Fibroblast of skin of right biceps (primary cell): ENCODE results near the gene BMPR1A.
"Not testable (repeated sequence)": the region's sequence is repeated elsewhere in the genome, so short reads cannot be mapped to it uniquely, and the experiment has no call there.

Source experiments
- DNase-seq: peaks from one replicate; pipeline ENCODE4 v3.0.0-alpha.2; 2013

The BMPR1A gene

DNA sequence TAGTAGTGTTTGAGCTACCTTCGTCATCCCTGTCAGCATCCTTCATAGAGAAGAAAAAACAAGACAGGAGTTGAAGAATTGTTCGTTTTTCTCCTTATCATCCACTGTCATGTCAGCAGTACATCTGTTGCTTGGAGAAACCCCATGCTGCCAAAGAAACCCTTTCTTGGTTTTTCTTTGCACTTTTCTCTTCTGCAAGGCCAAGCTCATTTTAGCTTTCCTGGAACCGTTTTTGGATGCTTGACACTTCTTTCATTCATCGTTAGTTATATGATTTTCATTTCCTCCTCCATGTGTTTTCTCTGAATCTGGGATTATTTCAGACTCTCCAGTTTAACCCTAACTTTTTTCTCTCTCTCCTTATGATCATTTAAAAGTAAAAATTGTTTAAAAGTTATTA, 142.1 kb downstream of the BMPR1A start:
- DNase-seq = no peak

DNA sequence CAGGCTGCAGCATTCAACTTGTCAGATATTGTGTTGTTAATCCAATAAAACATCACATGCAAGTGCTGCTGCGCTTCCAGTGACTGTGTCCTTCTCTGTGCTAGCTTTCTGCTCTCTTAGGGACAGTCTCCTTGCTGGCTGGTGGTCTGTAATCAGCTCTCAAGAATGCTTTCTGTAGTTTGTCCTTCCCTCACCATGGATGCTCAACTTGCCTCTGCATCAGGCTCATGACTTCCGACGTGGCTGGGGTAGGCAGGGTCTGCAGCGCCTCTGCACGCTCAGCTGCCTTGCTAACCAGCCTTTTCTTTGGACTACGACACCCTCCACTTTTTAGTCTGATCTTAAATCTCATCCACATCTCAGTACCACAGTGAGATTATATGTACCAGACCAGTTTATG, 142.7 kb downstream of the BMPR1A start:
- no peak for DNase-seq

DNA sequence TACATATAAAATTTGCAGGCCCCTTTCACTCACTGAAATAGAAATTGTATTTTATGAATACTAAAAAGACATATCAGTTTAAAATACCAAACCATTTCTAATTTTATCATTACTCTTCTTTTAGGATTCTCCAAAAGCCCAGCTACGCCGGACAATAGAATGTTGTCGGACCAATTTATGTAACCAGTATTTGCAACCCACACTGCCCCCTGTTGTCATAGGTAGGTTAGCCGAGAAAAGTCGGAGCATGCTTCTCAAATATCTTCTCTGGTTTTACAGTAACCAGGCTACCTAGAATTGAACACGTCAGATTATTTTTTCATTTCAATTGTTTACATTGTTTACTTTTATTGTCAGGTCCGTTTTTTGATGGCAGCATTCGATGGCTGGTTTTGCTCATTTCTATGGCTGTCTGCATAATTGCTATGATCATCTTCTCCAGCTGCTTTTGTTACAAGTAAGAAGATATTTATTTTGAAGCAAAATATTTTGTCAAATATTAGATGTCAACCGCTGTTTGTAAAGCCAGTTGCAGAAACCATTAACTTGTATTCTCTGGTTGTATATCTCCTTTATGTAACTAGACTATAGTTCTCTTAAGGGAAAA, 143.4 kb downstream of the BMPR1A start:
- DNase-seq = peak; percentile 58

DNA sequence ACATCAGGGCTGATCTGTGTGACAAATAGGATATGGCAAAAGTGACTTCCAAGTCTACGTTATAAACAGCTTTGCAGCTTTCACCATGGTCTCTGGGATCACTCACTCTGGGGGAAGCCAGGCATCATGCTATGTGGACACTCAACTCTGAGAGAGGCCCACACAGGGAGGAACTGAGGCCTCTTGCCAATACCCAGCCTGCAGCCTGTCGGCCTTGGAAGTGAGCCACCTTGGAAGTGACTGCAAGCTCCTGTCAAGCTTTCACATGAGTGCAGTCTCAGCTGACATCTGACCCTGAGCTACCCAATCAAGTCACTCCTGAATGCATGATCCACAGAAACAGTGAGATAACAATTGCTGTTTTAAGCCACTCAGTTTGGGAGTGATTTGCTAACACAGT, 144.5 kb downstream of the BMPR1A start:
- peak; percentile 18 for DNase-seq

DNA sequence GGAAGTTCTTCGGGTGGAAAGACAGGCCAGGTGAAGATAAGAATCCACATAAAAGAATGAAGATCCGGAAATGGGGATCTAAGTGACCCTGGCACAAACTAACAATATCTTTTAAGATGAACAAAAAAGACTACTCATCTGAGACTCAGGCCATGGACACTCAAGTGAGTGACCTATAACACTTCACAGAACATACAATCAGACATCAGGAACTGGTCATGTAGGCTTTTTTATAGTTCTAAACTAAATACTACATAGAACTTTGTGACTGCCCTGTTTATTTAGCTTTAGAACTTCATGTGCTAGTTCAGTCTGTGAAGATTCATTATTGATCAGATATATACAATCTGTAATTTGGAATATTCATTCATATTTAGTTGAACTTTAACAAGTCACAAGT, 148.2 kb downstream of the BMPR1A start:
- DNase-seq = no peak

DNA sequence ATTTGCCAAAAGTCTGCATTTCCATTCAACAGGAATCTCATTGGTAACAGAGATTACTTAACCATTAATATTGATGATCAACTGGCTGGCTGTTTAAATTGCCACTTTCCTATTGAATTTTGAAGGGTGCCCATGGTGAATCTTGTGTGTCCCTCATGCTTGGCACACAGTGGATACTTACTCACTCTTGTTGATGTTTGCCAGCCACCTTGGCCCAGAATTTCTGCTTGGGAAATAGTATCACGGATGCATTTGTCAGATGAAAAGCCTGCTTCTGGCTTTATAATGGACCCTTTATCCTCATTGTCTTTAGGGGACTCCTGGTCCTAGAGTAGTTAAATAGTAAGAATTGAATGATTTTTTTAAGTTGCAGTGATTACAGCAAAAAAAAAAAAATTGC, 149.0 kb downstream of the BMPR1A start:
- no peak for DNase-seq

DNA sequence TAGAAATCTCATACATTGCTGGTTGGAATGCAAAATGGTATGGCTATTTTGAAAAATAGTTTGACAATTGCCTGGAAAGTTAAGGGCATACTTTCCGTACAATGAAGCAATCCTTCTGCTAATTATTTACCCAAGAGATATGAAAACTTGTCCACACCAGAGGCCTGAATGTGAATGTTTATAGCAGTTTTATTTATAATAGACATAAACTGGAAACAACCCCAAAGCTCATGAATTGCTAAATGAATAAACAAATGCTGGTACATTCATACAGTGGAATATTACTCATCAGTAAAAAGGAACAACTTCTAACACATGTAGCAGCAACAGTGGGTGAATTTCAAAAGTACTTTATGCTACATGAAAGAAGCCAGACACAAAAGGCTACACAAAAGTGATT, 158.3 kb downstream of the BMPR1A start:
- DNase-seq = no peak

DNA sequence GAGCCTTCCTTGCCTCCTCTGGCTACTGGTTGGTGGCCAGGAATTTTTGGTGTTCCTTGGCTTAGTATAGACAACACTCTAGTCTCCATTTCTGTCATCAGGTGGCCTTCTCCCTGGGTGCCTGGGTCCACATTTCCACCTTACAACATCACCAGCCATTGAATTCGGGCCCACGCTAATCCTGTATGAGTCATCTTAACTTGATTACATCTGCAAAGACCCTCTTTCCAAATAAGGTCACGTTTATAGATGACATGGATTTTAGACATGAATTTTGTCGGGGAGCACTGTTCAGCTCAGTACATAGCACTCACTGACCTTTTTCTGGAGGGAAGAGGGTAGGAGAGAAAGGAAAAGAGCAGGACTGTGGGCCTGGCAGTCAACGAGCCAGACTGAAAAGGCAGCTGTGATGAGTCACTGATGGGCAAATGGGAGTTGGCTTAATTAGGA, 161.6 kb downstream of the BMPR1A start:
- DNase-seq = peak; percentile 17

DNA sequence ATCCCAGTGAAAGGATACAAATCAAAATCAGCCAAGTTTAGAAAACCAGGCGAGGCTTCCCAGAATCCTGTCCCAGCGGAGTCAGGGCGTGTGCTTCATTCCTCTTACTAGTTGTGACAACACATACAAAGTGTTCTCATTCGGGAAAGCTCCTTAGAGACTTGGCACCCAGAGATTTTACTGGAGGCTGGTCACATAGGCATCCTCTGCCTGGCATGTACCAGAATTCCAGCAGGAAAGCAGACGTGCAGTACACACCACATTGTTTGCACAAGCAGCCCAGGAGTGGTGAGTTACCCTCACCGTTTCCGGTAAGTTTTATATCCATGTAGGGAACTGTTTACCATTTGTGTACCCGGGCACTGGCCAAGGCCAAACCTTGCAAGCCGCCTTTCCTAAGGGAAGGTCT, 166.1 kb downstream of the BMPR1A start:
- no peak for DNase-seq

DNA sequence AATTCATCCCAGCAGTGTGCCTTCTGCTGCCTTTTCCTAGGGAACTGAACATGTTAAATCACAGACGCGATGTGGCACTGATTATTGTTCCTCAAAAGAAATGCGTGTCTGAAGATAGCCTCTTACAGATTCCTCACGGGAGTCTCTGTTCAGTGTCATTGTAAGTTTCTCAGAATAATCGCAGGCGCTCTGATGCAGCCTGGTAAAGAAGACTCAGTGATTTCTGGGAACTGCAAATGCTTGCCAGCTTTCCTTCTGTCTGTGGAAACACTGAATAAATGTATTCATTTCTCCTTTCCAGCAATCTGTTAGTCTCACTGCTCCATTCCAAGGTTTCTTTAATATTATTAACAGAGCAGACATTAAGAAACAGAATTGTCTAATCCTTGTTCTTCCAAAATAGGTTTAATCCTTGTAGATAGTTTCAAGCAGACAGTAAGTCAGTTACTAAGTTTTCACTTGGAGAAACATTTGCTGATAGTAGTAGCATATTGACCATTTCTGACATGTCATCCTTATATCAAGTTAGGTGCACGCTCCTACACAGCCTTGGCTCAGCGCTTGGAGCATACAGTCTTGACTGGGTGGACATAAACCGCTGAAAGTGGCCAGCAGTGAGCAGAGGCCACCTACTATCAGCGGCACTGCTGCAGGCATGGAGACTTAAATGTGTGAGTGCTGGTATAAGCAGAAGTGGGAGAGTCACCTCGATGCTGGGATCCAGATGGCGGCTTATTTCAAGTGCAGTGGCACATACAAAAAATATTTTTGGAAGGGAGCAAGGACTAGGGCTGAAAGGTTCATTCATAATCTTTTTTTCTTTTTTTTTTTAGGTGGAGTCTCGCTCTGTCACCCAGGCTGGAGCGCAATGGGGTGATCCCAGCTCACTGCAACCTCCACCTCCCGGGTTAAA, 173.3 kb downstream of the BMPR1A start:
- DNase-seq = no peak

DNA sequence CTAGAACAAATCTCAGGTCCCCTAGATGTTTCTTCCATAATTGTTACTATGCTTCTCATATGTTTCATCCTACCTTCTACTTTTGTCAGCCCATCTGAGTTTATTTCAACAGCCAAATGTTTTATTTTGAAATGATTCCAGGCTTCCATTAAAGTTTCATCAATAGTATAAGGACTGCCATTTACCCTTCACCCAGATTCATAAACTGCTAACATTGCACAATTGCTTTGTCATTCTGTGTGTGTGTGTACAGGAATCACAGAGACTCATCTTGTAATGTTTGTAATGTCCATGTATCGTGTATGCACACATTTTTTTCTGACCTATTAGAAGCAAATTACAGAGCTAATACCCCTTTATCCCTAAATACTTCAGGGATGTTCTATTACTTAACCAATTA, 175.5 kb downstream of the BMPR1A start:
- peak; percentile 24 for DNase-seq

DNA sequence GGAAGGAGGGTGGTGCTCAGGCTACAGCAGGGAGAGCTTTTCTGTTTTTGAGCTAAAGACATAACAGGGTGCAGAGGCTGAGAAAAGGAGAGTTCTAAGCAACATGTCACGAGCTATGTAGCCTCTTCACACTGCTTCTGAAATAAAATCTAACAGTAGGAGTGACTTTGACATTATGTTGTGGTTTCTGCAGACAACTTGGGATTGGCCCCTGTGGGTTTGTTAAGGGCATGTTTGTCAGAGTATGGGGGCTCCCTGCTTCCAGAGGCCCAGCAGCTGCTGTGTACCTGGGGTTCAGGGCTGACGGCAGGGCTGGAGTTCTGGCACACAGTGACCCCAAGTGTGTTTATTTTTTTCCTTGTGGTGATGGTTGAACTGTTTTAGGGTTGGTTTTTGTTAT, 176.3 kb downstream of the BMPR1A start:
- no peak for DNase-seq

DNA sequence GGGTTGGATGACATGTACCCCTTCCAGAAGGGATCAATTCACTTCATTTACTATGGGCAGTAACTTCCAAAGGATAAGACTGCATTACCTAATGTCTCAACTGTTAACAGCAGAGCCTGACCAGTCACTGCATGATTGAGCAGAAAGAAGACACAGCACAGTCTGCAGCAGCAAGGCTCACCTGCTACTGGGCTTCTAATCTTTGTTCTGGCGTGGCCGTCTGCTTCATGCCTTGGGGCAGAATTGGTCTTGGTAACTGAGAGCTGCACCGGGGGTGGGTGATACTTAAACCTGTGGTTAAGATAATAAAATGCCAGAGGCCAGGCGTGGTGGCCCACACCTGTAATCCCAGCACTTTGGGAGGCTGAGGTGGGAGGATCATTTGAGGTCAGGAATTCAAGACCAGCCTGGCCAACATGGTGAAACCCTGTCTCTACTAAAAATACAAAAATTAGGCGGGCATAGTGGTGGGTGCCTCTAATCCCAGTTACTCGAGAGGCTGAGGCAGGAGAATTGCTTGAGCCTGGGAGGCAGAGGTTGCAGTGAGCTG, 177.8 kb downstream of the BMPR1A start:
- DNase-seq = not testable (repeated sequence)

DNA sequence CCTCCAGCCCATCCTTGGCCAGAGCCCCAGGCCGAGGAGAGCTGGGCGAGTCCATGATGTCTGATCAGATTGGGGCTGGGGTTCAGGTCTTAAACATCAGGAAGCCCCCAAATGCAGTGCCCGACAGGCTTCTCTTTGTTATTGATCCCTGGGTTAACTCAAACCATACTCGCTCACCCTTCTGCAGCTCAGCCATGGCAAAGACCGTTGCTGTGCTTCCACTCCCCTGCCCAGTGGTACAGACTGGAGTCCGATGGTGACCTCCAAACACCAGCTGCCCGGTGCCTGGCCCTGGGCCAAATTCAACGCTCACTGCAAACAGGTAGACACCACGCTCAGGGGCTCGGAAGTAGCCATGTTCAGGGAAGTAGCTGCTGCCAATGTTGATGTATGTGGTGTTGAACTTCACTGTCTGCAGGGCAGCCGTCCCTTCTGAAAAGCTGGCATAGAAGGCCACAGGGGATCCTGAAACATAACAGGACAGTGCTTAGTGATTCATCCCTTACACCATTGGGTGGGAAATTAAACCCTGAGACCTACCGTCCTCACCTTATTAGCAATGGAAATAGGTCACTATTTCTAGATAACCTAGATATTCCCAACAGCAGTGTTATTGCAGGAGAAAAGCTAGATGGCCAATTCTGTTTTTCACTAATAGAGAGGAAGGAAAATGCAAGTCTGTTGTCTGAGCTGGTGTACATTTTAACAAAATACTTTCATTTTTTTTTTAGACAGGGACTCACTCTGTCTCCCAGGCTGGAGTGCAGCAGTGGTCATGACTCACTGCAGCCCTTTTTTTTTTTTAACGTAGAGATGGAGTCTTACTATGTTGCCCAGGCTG, 180.5 kb downstream of the BMPR1A start:
- peak; percentile 50 for DNase-seq

DNA sequence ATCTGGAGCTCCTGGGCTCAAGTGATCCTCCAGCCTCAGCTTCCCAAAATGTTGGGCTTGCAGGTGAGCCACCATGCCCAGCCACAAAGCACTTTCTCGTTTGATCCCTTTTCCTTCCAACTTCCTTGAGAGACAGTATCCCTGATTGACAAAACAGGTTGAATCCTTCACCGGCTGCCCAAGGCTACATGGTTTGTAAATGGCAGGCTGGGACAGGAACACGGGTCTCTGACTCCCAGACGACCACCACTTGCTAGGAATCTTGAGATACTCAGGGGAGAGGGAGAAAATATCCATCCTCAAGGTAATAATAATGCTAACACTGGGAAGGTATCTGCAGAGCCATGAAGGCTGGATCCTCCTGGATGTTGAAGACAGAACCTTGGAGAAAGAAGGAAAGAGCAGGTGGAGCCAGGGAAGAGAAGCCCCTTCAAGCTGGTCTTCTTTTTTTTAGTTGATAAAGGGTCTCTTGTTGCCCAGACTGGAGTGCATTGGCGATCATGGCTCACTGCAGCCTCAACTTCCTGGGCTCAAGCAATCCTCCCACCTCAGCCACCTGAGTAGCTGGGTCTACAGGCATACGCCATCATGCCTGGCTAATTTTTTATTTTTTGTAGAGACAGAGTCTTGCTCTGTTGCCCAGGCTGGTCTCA, 181.2 kb downstream of the BMPR1A start:
- no peak for DNase-seq

DNA sequence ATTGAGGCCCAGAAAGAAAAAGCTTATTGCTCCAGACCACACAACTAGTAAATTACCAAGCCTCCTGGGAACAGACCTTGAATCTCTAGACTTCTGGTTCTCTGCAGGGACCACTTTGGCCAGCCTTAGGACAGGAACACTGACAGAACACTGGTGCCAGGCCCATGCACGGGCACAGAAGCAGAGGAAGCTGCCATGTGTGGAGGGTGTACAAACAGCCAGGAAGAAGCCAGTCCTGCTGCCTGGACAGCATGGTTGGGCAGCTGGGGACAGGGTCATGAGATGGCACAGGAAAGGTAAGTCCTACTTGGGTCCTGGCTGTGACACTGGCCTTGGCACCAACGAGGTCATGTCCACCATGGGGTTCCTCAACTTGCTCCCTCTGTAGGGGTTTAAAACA, 181.8 kb downstream of the BMPR1A start:
- DNase-seq = no peak

DNA sequence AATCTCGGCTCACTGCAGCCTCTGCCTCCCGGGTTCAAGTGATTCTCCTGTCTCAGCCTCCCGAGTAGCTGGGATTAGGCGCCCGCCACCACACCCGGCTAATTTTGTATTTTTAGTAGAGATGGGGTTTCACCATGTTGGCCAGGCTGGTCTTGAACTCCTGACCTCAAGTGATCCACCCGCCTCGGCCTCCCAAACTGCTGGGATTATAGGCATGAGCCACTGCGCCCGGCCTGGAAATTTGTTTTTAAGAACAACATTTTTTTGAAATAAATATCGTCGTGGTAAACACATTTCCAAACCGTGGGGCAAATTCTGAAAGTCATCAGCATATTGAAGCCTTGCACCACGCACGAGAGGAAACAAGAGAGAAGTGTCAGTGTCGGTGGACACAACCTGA, 183.7 kb downstream of the BMPR1A start:
- not testable (repeated sequence) for DNase-seq

DNA sequence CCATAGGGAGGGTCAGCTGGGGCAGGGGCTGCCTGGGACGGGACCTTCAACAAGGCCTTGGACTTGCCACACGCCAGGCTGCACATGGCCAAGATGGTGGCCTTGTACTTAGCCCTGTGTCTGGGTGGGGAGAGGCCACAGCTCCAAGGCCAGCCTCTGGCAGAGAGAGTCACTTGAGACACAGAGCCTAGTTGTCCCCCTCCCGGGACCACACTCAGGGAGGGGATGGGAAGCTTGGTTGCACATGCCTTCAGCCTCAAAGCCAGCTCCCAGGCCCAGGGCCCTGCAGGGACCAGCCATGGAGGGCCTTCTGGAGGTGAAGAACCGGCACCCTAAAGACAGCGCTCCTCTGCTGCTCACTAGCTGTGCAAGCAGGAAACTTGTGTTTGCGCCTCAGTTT, 184.3 kb downstream of the BMPR1A start:
- no peak for DNase-seq

DNA sequence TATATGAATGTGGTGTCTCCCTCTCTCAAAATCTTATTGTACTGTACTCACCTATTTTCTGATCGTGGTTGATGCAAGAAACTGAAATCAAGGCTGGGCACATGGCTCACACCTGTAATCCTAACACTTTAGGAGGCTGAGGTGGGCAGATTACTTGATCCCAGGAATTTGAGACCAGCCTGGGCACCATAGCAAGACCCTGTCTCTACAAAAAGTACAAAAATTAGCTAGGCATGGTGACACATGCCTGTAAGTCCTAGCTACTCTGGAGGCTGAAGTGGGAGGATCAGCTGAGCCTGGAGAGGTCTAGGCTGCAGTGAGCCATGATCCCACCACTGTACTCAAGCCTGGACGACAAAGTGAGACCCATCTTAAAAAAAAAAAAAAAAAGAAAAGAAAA, 185.0 kb downstream of the BMPR1A start:
- DNase-seq = no peak

DNA sequence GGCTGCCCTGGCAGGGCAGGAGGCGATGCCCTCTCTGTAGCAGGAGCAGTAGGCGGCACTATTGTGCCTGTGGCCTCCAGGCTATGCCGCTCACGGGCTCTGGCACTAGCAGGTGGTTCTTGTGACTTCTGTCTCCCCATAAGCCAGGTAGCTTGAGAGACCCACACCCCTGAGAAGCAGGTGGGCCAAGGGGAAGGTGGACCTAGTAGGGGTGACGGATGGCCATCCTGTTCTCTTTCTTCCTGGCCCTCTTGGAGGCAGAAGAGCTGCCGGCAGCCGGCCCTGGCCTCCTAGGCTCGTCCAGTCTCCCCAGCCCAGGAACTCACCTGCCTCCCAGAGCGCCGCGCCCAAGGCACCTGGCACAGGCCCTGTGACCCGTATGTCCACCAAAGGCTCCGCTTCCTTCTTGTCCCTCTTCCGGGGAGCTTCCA, 185.6 kb downstream of the BMPR1A start:
- DNase-seq = no peak

DNA sequence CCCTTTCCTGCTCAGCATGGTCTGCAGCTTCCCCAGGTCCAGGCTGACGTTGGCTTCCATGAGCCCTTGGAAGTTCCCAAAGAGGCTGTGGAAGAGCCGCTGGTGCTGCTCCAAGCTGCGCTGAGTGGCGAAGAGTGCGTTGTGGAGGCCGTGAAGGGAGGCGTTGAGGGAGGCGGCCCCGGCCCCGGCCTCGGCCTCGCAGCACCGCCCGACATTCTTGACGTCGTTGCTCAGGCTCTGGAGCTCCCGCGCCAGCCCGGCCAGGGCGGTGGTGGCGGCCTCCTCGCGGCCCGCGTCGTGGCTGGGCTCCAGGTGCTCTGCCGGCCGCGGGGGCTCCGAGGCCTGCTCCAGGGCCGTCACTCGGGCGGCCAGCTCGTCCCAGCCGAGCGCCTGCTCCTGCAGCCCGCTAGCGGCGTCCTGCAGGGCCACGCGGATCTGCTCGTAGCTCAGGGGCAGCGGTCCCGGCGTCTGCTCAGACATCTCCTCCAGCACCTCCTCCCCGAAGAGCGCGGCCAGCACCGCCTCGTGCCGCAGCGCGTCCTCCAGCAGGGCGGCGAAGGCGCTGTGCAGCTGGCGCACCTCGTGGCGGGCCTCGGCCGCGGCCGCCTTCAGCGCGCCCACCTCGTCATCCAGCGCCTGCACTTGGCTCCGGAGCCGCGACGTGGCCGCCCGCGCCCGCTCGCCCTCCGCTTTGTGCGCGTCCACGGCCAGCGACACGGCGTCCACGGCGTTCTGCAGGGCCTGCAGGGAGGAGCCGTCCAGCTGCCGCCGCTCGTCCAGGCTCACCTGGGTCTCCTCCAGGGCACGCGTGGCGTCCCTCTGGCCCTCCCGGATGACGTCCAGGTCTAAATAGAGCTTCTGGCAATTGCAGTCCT, 186.3 kb downstream of the BMPR1A start:
- peak; percentile 36 for DNase-seq
